Measurements from ENCODE around the gene ANAPC2.

The ANAPC2 gene

GRCh38 chr9:137227054-137227852 is 38.9 kb upstream of the ANAPC2 start, which contains the start of gene RNF224:
TSS of gene RNF224 (plus strand) at chr9:137227502. CDS start at chr9:137228336, 834 bp downstream.
- DNase-seq: peak; percentile 80

DNA sequence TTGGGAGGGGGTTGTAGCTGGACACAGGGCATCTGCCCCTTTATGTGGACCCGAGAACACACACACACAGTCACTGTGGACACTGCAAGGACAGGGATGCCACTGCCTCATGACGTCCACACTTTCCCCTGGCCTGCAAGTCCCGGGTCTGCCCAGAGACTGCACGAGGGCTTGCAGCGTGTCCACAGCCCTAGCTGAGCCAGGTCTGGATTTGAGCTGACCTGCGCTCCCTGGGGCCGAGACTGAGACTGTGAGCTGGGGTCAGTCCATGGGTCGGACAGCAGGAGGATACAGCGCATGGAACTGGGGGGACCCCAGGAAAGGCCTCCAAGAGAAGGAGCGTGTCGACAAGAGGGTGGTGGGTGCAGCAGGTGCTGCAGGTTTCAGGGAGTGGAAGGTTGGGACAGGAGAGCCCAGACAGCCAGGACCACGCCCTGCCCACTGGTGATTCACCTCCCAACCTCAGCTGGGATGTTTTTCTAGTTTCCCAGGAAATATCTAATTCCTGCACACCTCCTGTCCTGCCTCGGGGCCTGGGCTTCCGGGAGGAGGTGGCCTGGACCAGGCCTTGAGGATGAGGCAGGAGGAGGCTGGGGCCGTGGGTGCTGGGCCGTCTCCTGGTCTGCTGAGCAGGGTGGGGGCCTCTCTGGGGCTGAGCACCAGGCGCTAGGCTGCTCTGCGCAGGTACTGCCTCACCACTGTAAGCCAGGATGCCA is 38.1 kb upstream of the ANAPC2 start:
- no peak for DNase-seq

- no peak for DNase-seq
Measured at GRCh38 chr9:137225699-137226331, 37.5 kb upstream of the ANAPC2 start.

DNA sequence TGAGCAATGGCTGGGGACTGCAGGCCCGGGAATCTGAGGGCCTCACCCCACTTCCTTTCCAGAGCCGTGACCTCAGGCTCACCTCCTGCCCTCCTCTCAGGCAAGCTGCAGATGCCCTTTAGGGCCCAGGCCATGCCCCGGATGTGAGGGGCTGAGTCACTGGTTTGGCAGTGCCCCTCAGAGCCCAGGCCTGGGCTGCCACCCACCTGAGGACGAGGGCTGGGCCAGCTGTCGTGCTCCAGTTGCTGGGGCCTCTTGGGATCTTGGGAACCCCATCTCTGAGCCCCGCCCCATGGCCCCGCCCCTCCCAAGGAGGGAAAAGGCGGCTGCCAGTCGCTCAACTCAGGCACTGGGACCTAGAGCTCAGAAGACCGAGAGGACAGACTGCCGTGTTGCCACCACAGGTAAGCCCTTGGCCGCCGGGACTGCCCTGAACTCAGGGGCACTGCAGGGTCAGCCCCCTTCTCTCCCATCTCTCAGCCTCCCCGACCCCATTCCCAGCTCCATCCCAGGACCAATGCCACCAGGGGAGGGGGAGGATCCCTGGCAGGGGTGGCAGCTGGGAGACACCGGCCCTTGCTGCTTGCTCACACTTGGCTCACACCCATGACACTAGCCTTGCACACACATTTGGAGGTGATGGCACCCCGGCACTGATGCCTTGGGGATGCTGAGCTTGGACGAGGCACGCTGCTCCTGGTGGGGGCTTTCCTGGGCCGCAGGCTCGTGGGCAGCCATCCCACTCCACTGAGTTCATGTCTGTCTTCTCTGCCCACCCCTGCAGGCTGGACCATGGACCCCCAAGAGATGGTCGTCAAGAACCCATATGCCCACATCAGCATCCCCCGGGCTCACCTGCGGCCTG is 36.7 kb upstream of the ANAPC2 start, which contains the start of gene CYSRT1:
Gene CYSRT1 (plus strand): TSS at position 345 of the 865 bp plus-strand sequence. CDS start 448 bp downstream, at position 793.
- no peak for DNase-seq

- DNase-seq: peak; percentile 98
Measured at GRCh38 chr9:137223078-137223970, 35.0 kb upstream of the ANAPC2 start.

- no peak for DNase-seq
Measured at GRCh38 chr9:137222190-137223077, 34.1 kb upstream of the ANAPC2 start, which contains the start of gene RNF208. TSS of gene RNF208 (minus strand) at chr9:137222240. CDS start at chr9:137221212, 1,028 bp downstream.

DNA sequence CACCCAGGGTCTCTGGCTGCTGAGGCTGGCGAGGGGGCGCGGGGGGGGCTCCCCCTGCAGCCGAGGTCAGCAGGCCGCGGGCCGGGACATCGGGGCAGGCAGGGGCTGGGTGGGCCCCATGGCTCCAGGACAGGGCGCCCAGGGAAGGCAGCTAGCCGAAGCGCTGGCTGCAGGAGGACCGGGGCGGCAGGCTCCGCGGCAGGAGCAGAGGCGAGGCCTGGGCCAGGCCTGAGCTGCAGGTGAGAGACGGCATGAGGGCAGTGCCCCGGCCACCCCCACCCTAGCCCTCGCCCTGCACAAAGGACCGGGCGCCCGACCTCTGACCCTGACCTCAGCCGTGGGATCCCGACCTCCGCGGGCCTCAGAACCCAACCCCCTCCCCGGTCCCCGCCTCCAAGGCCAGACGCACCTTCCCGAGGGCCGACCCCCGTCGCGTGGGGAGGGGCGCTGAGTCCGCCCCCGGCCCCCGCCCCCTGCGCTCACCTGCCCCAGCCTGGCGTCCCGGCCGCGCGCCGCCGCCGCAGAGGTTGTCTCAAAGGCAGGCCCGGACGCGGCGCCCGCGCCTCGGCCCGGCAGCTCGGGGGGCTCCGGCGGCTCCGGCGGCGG is 33.2 kb upstream of the ANAPC2 start:
- no peak for DNase-seq

DNA sequence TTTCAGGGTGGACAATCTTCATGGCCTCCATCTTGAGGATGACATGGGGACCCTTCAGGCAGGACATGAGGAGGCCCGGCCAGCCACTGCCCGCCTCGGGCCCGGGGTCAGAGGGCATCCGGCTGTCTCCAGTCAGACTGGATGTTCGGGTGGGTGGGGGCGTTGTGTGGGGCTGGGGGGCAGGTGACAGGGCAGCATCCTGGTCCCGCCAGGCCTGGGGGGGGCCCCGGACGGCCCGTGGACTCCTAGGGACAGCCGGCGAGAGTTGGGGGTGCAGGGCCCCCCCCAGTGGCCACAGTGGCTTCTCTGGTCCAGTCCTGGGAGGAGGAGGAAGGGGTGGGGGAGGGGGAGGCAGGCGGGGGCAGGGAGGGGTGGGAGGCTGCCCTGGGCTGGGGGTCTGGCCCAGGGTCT is 32.7 kb upstream of the ANAPC2 start:
- no peak for DNase-seq

DNA sequence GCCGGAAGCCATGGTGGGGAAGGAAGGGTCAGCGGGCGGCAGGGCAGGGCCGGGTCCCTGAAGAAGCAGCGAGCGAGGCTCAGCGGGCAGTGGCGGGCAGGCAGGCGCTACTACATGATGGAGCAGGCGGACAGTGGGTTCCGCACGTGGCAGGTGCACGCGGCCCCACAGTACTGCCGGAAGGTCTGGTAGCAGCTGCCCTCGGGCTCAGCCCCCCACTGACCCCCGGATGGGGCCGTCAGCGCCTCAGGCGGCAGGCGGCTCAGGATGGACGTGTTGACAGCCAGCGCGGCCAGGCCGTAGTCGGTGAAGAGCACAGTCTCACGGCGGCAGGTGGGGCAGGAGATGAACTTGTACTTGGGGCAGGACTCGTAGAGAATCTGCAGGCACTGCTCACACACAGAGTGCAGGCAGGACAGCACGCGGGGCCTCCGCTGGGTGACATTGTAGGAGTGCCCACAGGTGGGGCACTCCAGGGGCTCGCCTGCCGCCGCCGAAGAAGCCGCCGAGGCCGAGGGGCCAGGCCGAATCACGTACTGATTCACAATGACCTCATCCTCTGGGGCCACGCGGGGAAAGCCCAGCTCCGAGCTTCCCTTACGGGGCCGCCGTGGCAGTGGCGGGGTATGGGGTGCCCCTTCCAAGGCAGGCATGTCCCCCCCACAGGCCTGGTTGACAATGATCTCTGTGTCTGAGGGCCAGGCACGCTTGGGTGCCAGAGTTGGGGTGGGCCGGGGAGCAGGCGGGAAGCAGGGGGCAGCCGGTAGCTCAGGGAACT is 32.1 kb upstream of the ANAPC2 start:
- no peak for DNase-seq

- DNase-seq: no peak
Measured at GRCh38 chr9:137219757-137220316, 31.5 kb upstream of the ANAPC2 start.

- DNase-seq: no peak
Measured at GRCh38 chr9:137218754-137219271, 30.5 kb upstream of the ANAPC2 start.

- DNase-seq: no peak
Measured at GRCh38 chr9:137218212-137218753, 29.9 kb upstream of the ANAPC2 start.

DNA sequence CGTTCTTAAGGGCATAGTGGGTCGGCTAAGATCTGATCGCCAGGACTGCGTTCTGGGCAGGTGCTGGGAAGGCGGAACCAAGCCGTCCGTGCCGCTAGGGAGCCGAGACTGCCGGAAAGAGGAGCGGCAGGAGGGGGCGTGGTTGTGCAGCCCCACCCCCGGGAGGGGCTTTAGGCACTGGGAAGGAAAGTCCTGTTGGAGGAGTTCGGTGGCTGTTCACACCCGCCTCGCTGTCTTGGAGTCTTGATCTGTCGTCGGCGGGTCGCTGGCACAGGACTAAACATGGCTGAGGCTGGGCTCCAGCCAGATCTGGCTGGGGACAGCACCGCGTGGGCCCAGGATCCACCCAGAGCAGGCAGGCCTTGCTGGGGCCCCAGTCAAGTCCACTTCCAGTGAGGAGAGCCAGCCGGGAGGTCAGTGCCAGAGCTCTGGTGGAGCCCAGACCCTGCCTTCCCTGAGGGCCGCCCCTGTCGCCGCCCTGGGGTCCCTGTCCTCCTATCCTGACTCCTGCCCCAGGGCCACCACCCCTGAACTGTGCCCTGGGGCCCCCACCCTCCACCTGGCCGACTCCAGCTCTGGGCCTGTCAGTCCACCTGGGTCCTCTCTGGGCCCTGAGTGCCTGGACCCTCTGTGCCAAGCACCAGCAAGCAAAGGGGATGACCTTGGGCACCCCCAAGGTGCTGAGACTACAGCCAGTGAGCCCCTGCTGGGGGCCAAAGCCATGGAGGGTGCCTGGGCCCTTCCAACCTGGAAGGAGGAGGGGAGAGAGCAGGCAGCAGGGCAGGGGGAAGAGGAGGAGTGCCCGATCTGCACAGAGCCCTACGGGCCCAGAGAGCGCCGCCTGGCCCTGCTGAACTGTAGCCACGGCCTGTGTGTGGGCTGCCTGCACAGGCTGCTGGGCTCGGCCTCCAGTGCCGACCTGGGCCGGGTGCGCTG is 29.2 kb upstream of the ANAPC2 start:
- no peak for DNase-seq

DNA sequence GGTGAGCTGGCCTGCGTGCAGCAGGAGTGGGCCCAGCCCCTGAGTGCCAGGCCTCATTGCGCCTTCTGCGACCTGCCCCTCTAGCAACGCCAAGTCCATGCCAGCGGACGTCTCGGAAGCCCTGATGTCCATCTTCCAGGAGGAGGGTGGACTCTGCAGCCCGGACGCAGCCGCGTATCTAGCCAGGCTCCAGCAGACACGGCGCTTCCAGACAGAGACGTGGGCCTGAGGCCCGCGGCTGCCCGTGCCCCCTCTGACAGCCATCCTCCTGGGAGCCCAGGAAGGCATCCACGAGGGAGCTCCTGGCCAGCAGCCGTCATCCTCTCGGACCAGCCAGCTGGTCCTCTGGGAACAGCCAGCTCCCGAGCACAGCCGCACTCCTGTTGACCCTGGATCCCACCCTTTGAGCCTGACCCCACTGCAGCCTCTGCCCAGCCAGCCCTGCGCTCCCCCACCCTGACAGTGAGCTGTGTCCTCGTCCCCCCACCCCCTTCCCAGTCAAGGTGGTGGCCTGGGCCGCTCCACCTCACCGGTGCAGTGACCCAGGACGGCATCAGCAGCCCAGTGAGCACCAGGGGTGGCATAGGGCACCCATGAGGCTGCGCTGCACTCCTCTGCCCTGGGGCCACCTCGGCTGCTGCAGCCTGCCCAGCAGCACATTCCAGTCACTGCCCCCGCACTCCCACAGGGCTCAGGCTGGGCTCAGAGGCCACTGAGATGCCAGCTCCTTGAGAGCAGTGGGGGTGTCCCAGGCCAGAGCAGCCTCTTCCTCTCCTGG is 28.0 kb upstream of the ANAPC2 start:
- DNase-seq: no peak

DNA sequence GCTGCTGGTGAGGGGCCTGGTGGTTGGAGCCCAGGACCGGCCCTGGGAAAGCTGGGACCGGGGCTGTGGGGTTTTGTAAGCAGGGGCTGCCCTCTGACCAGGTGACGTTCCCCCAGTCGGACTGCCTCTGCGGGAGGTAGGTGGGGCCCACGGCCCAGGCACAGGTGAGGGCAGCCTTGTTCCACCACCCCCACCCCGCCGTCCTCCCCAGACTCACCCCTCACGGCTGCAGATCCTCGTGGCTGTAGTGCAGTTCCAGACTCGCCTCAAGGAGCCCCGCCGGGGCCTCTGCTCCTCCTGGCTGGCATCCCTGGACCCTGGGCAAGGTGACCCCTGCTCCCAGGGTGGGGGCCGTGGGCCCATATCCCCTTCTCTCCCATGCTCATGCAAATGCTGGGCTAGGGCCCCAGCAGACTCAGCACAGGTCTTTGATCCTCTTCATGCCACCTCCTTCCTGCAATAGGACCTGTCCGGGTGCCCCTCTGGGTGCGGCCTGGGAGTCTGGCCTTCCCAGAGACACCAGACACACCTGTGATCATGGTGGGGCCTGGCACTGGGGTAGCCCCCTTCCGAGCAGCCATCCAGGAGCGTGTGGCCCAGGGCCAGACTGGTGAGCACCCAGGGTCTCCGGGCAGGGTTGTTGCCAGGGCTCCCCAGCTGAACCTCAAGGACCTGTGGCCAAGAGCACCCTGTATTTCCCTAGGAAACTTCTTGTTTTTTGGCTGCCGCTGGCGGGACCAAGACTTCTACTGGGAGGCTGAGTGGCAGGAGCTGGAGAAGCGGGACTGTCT is 27.0 kb upstream of the ANAPC2 start:
- no peak for DNase-seq
